WTC11 (cell line): ENCODE data around the gene SYT9. TPM values are rescaled to one million over a fixed set of nuclear protein-coding genes. Genes with fewer than 3 reads are reported as not detected.

Experiments
- ATAC-seq: fragments of 200-7000 bp; cut with Tn5 transposase; 2 replicates; pipeline ENCODE4 v1.10.0; 2021; ENCODE audit warnings: mild to moderate bottlenecking, moderate library complexity
- CTCF ChIA-PET: fragments of 300-600 bp; sonication (Branson Sonifier 250); formaldehyde crosslinking; loops from one replicate; lab custom pipeline; 2021; ENCODE audit warnings: antibody characterized with exemption; lab: Charles Lee
- POLR2A ChIA-PET: fragments of 350-600 bp; sonication (Branson Sonifier 250); formaldehyde crosslinking; loops from one replicate; lab custom pipeline; 2021; ENCODE audit warnings: antibody characterized with exemption; lab: Charles Lee
- DNase-seq: peaks from one replicate; pipeline ENCODE4 v3.0.0; 2021; ENCODE audit warnings: low spot score
- H3K27ac Mint-ChIP-seq: 2 replicates; pipeline ENCODE4 v1.8.0; 2021; ENCODE audit warnings: mixed read lengths
- H3K27me3 Mint-ChIP-seq: 2 replicates; pipeline ENCODE4 v1.8.0; 2021; ENCODE audit warnings: low read depth, mild to moderate bottlenecking, moderate library complexity, mixed read lengths
- H3K36me3 Mint-ChIP-seq: 2 replicates; pipeline ENCODE4 v1.8.0; 2021; ENCODE audit warnings: mixed read lengths
- H3K4me1 Mint-ChIP-seq: 2 replicates; pipeline ENCODE4 v1.8.0; 2022; ENCODE audit warnings: mixed read lengths
- H3K4me3 Mint-ChIP-seq: 2 replicates; pipeline ENCODE4 v1.8.0; 2021; ENCODE audit warnings: mild to moderate bottlenecking, moderate library complexity, mixed read lengths
- H3K9me3 Mint-ChIP-seq: 2 replicates; pipeline ENCODE4 v1.8.0; 2021; ENCODE audit warnings: mixed read lengths
- CBFB ChIP-seq: sonication (generic); formaldehyde crosslinking; IDR thresholded peaks from 2 replicates; pipeline ENCODE4 v1.8.1; 2022; ENCODE audit warnings: mild to moderate bottlenecking, low read depth, missing genetic modification reagents
- CREB1 ChIP-seq: sonication (generic); formaldehyde crosslinking; IDR thresholded peaks from 2 replicates; pipeline ENCODE4 v1.8.0; 2023; ENCODE audit warnings: mild to moderate bottlenecking, missing genetic modification reagents
- EMX1 ChIP-seq: fragments of 250-450 bp; sonication (Bioruptor Pico); IDR thresholded peaks from 2 replicates; pipeline ENCODE4 v1.8.0; 2021; ENCODE audit warnings: mild to moderate bottlenecking
- ESRRA ChIP-seq: sonication (generic); formaldehyde crosslinking; IDR thresholded peaks from 2 replicates; pipeline ENCODE4 v1.8.1; 2022; ENCODE audit warnings: mild to moderate bottlenecking, missing genetic modification reagents, borderline replicate concordance
- FOXP1 ChIP-seq: sonication (generic); formaldehyde crosslinking; IDR thresholded peaks from 2 replicates; pipeline ENCODE4 v1.8.0; 2022; ENCODE audit warnings: missing genetic modification reagents, mild to moderate bottlenecking, moderate library complexity, borderline replicate concordance
- GRHL2 ChIP-seq: fragments of 250-450 bp; sonication (Bioruptor Pico); IDR thresholded peaks from 2 replicates; pipeline ENCODE4 v1.8.0; 2022; ENCODE audit warnings: mild to moderate bottlenecking, moderate library complexity; ENCODE audit not compliant: insufficient replicate concordance, severe bottlenecking
- SP1 ChIP-seq: sonication (generic); formaldehyde crosslinking; conservative IDR thresholded peaks from 2 replicates; pipeline ENCODE4 v1.8.1; 2022; ENCODE audit warnings: missing genetic modification reagents
- TCF7 ChIP-seq: sonication (generic); formaldehyde crosslinking; IDR thresholded peaks from 2 replicates; pipeline ENCODE4 v1.8.0; 2022; ENCODE audit warnings: mild to moderate bottlenecking, low read depth, missing genetic modification reagents, moderate library complexity
- TEAD4 ChIP-seq: sonication (generic); formaldehyde crosslinking; IDR thresholded peaks from 2 replicates; pipeline ENCODE4 v1.8.0; 2022; ENCODE audit warnings: mild to moderate bottlenecking, missing genetic modification reagents
- ZNF121 ChIP-seq: sonication (generic); formaldehyde crosslinking; IDR thresholded peaks from 2 replicates; pipeline ENCODE4 v1.8.0; 2023; ENCODE audit warnings: missing genetic modification reagents
- ZNF138 ChIP-seq: sonication (generic); formaldehyde crosslinking; conservative IDR thresholded peaks from 2 replicates; pipeline ENCODE4 v1.8.1; 2022; ENCODE audit warnings: mild to moderate bottlenecking, moderate library complexity, missing genetic modification reagents
- ZNF219 ChIP-seq: sonication (generic); formaldehyde crosslinking; IDR thresholded peaks from 2 replicates; pipeline ENCODE4 v1.8.0; 2023; ENCODE audit warnings: missing genetic modification reagents, mild to moderate bottlenecking, borderline replicate concordance
- ZNF232 ChIP-seq: sonication (generic); formaldehyde crosslinking; IDR thresholded peaks from 2 replicates; pipeline ENCODE4 v1.8.0; 2022; ENCODE audit warnings: mild to moderate bottlenecking, missing genetic modification reagents
- total RNA-seq: library from RNA; stranded (reverse); gene quantifications from 3 replicates; pipeline ENCODE4 v1.2.3, GENCODE V29; 2021
- TF ChIP-seq, protein P1 (sequence below): sonication (generic); formaldehyde crosslinking; IDR thresholded peaks from 2 replicates; pipeline ENCODE4 v1.8.0; 2023; ENCODE audit warnings: mild to moderate bottlenecking, missing genetic modification reagents
- TF ChIP-seq, protein P2 (sequence below): fragments of 200-600 bp; IDR thresholded peaks from 2 replicates; pipeline ENCODE4 v1.8.0; 2022; ENCODE audit warnings: antibody characterized with exemption
- TF ChIP-seq, protein P3 (sequence below): fragments of 250-450 bp; sonication (Bioruptor Pico); IDR thresholded peaks from 2 replicates; pipeline ENCODE4 v1.8.0; 2021; ENCODE audit warnings: mild to moderate bottlenecking
- TF ChIP-seq, protein P4 (sequence below): sonication (generic); formaldehyde crosslinking; IDR thresholded peaks from 2 replicates; pipeline ENCODE4 v1.8.1; 2022; ENCODE audit warnings: mild to moderate bottlenecking, moderate library complexity, missing genetic modification reagents
- TF ChIP-seq, protein P5 (sequence below): fragments of 250-450 bp; sonication (Bioruptor Pico); IDR thresholded peaks from 2 replicates; pipeline ENCODE4 v1.9.0; 2021; ENCODE audit warnings: mild to moderate bottlenecking

Gene SYT9
- total RNA-seq, 1 experiment from 2014 or later = 1.3 TPM

DNA sequence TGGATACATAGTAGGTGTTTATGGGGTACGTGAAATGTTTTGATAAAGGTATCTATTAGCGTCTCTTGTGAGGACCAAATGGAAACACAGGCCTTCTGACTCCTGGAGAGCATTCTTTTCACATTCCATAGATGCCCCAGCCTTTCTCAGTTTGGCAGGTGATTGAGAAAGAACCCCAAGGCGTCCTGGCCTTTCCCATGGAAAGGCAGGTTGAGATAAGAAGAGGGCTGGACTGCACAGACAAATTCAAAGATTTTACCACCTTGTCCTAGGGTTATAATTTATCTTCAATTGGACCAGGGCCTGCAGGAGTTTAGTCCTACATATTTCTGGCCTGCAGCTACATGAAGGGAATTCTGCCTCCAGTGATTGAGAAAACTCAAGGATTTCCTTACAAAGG lies 232.9 kb downstream of the SYT9 start (continued):
- no peak for TF ChIP-seq ZNF219 (CRISPR knock-in tag)

DNA sequence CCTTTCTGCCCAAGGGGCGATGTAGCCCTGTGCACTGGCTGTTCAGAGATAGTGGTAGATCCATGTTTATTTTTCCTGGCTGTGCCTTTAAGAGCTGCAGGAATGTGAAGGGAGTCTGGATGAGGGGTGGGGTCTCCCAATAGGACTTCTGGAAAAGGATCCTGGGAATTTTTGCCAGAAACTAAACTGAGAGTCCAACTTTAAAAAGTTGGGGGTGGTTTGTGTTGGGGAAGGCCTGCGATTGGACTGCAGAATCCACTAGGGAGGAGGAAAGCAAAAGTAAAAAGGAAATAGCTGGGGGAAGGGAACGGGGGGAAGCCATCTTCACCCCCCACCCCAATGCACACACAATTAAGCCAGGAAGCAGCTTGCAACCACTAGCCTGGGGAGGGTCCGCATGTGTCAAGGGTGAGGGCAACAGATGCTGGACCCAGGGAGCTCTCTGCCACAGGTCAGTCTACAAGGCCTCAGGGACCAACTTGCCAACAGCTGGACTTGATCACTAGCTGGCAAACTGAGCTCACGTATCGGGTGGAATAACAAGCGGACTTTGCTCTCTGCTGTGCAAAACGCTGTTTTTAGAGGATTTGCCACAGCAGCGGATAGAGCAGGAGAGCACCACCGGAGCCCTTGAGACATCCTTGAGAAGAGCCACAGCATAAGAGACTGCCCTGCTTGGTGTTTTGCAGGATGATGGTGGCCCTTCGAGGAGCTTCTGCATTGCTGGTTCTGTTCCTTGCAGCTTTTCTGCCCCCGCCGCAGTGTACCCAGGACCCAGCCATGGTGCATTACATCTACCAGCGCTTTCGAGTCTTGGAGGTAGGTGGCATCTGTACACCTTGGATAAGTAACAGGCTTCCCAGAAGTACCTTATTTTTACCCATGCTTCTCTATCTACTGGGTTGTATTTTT lies 233.7 kb downstream of the SYT9 start, which contains the start of gene OLFML1:
Gene OLFML1 (plus strand): TSS at position 321 of the 912 bp plus-strand sequence. CDS start 370 bp downstream, at position 691.
- no peak for TF ChIP-seq SP1 (CRISPR knock-in tag)
- TF ChIP-seq, protein P1, sequence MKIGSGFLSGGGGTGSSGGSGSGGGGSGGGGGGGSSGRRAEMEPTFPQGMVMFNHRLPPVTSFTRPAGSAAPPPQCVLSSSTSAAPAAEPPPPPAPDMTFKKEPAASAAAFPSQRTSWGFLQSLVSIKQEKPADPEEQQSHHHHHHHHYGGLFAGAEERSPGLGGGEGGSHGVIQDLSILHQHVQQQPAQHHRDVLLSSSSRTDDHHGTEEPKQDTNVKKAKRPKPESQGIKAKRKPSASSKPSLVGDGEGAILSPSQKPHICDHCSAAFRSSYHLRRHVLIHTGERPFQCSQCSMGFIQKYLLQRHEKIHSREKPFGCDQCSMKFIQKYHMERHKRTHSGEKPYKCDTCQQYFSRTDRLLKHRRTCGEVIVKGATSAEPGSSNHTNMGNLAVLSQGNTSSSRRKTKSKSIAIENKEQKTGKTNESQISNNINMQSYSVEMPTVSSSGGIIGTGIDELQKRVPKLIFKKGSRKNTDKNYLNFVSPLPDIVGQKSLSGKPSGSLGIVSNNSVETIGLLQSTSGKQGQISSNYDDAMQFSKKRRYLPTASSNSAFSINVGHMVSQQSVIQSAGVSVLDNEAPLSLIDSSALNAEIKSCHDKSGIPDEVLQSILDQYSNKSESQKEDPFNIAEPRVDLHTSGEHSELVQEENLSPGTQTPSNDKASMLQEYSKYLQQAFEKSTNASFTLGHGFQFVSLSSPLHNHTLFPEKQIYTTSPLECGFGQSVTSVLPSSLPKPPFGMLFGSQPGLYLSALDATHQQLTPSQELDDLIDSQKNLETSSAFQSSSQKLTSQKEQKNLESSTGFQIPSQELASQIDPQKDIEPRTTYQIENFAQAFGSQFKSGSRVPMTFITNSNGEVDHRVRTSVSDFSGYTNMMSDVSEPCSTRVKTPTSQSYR (CRISPR knock-in tag) = no peak
- TF ChIP-seq FOXP1 (CRISPR knock-in tag) = no peak
- TF ChIP-seq, protein P2, sequence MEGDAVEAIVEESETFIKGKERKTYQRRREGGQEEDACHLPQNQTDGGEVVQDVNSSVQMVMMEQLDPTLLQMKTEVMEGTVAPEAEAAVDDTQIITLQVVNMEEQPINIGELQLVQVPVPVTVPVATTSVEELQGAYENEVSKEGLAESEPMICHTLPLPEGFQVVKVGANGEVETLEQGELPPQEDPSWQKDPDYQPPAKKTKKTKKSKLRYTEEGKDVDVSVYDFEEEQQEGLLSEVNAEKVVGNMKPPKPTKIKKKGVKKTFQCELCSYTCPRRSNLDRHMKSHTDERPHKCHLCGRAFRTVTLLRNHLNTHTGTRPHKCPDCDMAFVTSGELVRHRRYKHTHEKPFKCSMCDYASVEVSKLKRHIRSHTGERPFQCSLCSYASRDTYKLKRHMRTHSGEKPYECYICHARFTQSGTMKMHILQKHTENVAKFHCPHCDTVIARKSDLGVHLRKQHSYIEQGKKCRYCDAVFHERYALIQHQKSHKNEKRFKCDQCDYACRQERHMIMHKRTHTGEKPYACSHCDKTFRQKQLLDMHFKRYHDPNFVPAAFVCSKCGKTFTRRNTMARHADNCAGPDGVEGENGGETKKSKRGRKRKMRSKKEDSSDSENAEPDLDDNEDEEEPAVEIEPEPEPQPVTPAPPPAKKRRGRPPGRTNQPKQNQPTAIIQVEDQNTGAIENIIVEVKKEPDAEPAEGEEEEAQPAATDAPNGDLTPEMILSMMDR = no peak
- no peak for TF ChIP-seq GRHL2 (CRISPR knock-in tag)
- no peak for TF ChIP-seq ZNF219 (CRISPR knock-in tag)
- no peak for TF ChIP-seq ZNF121 (CRISPR knock-in tag)
- TF ChIP-seq, protein P3, sequence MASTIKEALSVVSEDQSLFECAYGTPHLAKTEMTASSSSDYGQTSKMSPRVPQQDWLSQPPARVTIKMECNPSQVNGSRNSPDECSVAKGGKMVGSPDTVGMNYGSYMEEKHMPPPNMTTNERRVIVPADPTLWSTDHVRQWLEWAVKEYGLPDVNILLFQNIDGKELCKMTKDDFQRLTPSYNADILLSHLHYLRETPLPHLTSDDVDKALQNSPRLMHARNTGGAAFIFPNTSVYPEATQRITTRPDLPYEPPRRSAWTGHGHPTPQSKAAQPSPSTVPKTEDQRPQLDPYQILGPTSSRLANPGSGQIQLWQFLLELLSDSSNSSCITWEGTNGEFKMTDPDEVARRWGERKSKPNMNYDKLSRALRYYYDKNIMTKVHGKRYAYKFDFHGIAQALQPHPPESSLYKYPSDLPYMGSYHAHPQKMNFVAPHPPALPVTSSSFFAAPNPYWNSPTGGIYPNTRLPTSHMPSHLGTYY (CRISPR knock-in tag) = no peak
- TF ChIP-seq, protein P4, sequence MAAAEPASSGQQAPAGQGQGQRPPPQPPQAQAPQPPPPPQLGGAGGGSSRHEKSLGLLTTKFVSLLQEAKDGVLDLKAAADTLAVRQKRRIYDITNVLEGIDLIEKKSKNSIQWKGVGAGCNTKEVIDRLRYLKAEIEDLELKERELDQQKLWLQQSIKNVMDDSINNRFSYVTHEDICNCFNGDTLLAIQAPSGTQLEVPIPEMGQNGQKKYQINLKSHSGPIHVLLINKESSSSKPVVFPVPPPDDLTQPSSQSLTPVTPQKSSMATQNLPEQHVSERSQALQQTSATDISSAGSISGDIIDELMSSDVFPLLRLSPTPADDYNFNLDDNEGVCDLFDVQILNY (CRISPR knock-in tag) = no peak
- TF ChIP-seq CREB1 (CRISPR knock-in tag) = no peak
- TF ChIP-seq TCF7 = no peak
- no peak for TF ChIP-seq ESRRA (CRISPR knock-in tag)
- TF ChIP-seq CBFB = no peak
- TF ChIP-seq ZNF232 (CRISPR knock-in tag) = no peak
- TF ChIP-seq ZNF138 (CRISPR knock-in tag) = no peak
- TF ChIP-seq EMX1 (CRISPR knock-in tag) = no peak
- TF ChIP-seq, protein P5, sequence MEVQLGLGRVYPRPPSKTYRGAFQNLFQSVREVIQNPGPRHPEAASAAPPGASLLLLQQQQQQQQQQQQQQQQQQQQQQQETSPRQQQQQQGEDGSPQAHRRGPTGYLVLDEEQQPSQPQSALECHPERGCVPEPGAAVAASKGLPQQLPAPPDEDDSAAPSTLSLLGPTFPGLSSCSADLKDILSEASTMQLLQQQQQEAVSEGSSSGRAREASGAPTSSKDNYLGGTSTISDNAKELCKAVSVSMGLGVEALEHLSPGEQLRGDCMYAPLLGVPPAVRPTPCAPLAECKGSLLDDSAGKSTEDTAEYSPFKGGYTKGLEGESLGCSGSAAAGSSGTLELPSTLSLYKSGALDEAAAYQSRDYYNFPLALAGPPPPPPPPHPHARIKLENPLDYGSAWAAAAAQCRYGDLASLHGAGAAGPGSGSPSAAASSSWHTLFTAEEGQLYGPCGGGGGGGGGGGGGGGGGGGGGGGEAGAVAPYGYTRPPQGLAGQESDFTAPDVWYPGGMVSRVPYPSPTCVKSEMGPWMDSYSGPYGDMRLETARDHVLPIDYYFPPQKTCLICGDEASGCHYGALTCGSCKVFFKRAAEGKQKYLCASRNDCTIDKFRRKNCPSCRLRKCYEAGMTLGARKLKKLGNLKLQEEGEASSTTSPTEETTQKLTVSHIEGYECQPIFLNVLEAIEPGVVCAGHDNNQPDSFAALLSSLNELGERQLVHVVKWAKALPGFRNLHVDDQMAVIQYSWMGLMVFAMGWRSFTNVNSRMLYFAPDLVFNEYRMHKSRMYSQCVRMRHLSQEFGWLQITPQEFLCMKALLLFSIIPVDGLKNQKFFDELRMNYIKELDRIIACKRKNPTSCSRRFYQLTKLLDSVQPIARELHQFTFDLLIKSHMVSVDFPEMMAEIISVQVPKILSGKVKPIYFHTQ (CRISPR knock-in tag) = no peak
- no peak for TF ChIP-seq TEAD4 (CRISPR knock-in tag)
- Mint-ChIP-seq H3K36me3 (no peaks in the 10 kb centered on the region), H3K4me3 (no peak within 1 kb of the TSS), H3K27ac (no peak within 1 kb of the TSS; the same call in 1 of the 2 replicates), H3K4me1 (peaks cover 26% of the 10 kb centered on the region), H3K27me3 (no peaks in the 10 kb centered on the region), H3K9me3 (0 out of 2 replicates have a peak, but pooled peaks cover 4% of the 10 kb centered on the region)
- DNase-seq (no peak), ATAC-seq (no peak; the same call in 1 of the 2 replicates)
- CTCF ChIA-PET = interaction anchor here (0.7 to 1.3 kb wide), 3 partner anchors 28 to 172 kb away, joined by 3 to 6 read pairs (median 5); partner anchors contain the start of gene PPFIBP2
- POLR2A ChIA-PET = no interaction called here
